Keratinocyte (primary cell): ENCODE results near the gene TMEM174. TPM values are rescaled to one million over a fixed set of nuclear protein-coding genes. Genes with fewer than 3 reads are reported as not detected.

Experiments used
- DNase-seq: peaks from one replicate; pipeline ENCODE4 v3.0.0-alpha.2; 2011; ENCODE audit warnings: low read depth, missing footprints, low spot score
- FAIRE-seq: peaks from 2 replicates; lab custom pipeline; 2011; peaks lifted over from hg19 to GRCh38; lab: Jason Lieb, UNC
- H2AFZ ChIP-seq: 2 replicates; pipeline ENCODE4 v1.6.0; 2012; ENCODE audit warnings: low read length, control low read depth, inconsistent platforms; ENCODE audit not compliant: control insufficient read depth
- H3K27ac ChIP-seq: 2 replicates; pipeline ENCODE4 v1.5.1; 2011; ENCODE audit warnings: low read length; ENCODE audit not compliant: control insufficient read depth, insufficient read depth
- H3K27me3 ChIP-seq: 3 replicates; pipeline ENCODE4 v1.6.0; 2011; ENCODE audit warnings: low read length; ENCODE audit not compliant: control insufficient read depth, insufficient read depth; ENCODE audit errors: extremely low read depth
- H3K36me3 ChIP-seq, 2 experiments: 2 replicates in 1 of 2; 3 replicates in 1 of 2; pipeline ENCODE4 v1.5.1; 2011; ENCODE audit warnings: low read length in 2 of 2, mild to moderate bottlenecking in 1 of 2; ENCODE audit not compliant: control insufficient read depth in 2 of 2, insufficient read depth in 2 of 2; ENCODE audit errors: extremely low read depth in 1 of 2
- H3K4me1 ChIP-seq: 3 replicates; pipeline ENCODE4 v1.5.1; 2011; ENCODE audit warnings: low read length; ENCODE audit not compliant: control insufficient read depth, insufficient read depth; ENCODE audit errors: extremely low read depth
- H3K4me2 ChIP-seq: 3 replicates; pipeline ENCODE4 v1.6.0; 2011; ENCODE audit warnings: low read depth, low read length; ENCODE audit not compliant: control insufficient read depth, insufficient read depth; ENCODE audit errors: extremely low read depth
- H3K4me3 ChIP-seq, 3 experiments: fragments of 200-600 bp in 1 of 3; sonication (generic) in 1 of 3; 2 replicates in 2 of 3; 3 replicates in 1 of 3; pipeline ENCODE4 v1.5.1; 2011 to 2016; ENCODE audit warnings: low read length in 3 of 3, mild to moderate bottlenecking in 3 of 3, control low read depth in 2 of 3, inconsistent platforms in 1 of 3, low read depth in 1 of 3, mixed read lengths in 1 of 3, mixed run types in 1 of 3, moderate library complexity in 1 of 3; ENCODE audit not compliant: control insufficient read depth in 2 of 3, insufficient read depth in 2 of 3; ENCODE audit errors: extremely low read depth in 1 of 3
- H3K79me2 ChIP-seq: 2 replicates; pipeline ENCODE4 v1.6.0; 2012; ENCODE audit warnings: low read length; ENCODE audit not compliant: control insufficient read depth, insufficient read depth
- H3K9ac ChIP-seq: 3 replicates; pipeline ENCODE4 v1.6.0; 2011; ENCODE audit warnings: low read length; ENCODE audit not compliant: control insufficient read depth, insufficient read depth; ENCODE audit errors: extremely low read depth
- H3K9me1 ChIP-seq: 3 replicates; pipeline ENCODE4 v1.6.0; 2011; ENCODE audit warnings: low read length; ENCODE audit not compliant: control insufficient read depth, insufficient read depth; ENCODE audit errors: extremely low read depth
- H3K9me3 ChIP-seq: 2 replicates; pipeline ENCODE4 v1.5.1; 2012; ENCODE audit warnings: low read depth, low read length; ENCODE audit not compliant: control insufficient read depth
- H4K20me1 ChIP-seq: 3 replicates; pipeline ENCODE4 v1.6.0; 2011; ENCODE audit warnings: low read length; ENCODE audit not compliant: control insufficient read depth, insufficient read depth; ENCODE audit errors: extremely low read depth
- CTCF ChIP-seq, 3 experiments: IDR thresholded peaks in 1 of 3; conservative IDR thresholded peaks in 1 of 3; optimal IDR thresholded peaks in 1 of 3; 2 replicates in 2 of 3; 3 replicates in 1 of 3; pipeline versions ENCODE3 to v1.5.1; 2011; ENCODE audit warnings: low read length in 3 of 3, mild to moderate bottlenecking in 3 of 3, moderate library complexity in 2 of 3, control low read depth in 1 of 3, inconsistent platforms in 1 of 3; ENCODE audit not compliant: insufficient read depth in 2 of 3; ENCODE audit errors: extremely low read depth in 1 of 3
- EZH2 ChIP-seq: IDR thresholded peaks from one replicate; pipeline ENCODE4 v1.6.1; 2012; ENCODE audit warnings: inconsistent platforms, mild to moderate bottlenecking, low read length, moderate library complexity
- dilution Hi-C: fragments of 300-500 bp; cut with MboI; formaldehyde crosslinking; loops from one replicate; pipeline ENCODE4 v1.7.0; 2020; ENCODE audit warnings: low sequenced_read_pairs; ENCODE audit not compliant: extremely low pct_ligation_motif_present
- polyA plus RNA-seq, 5 experiments: library from polyadenylated mRNA; depleted of rRNA in 3 of 5; stranded (reverse) in 3 of 5; stranded (forward) in 1 of 5; unstranded in 1 of 5; fragments of >200 nt; gene quantifications; 1 replicate in 1 of 5; 2 replicates in 3 of 5; 3 replicates in 1 of 5; pipeline versions ENCODE4 v1.2.1 to v1.2.3, GENCODE V29; 2011 to 2012; ENCODE audit warnings: missing spikeins in 2 of 5, low read depth in 1 of 5, low replicate concordance in 1 of 5

The TMEM174 gene
- polyA plus RNA-seq, 1 donor (not counting 4 experiments of a cell fraction or from before 2014, with no cell fraction given), result not detected

GRCh38 chr5:73189871-73190376 is 16.9 kb downstream of the TMEM174 start:
- DNase-seq (no peak), FAIRE-seq (no peak)
- dilution Hi-C loops, result no loop called here
- Histone ChIP-seq H3K27me3 (peaks cover 12% of the 10 kb centered on the region), H3K9me1 (no peaks in the 10 kb centered on the region), H3K4me2 (no peak overlapping the region), H3K9me3 (peaks cover 2% of the 10 kb centered on the region), H3K9ac (no peak overlapping the region), H2AFZ (no peak overlapping the region), H3K36me3 (no peaks in the 10 kb centered on the region), H3K27ac (no peak overlapping the region), H3K79me2 (no peaks in the 10 kb centered on the region), H3K4me1 (no peaks in the 10 kb centered on the region), H3K4me3 (no peak overlapping the region), H4K20me1 (no peaks in the 10 kb centered on the region)
- TF ChIP-seq EZH2, result no peak
- TF ChIP-seq CTCF (optimal IDR thresholded peaks at IDR 0.05 in 1 of 3, IDR thresholded peaks at IDR 0.05 in 1 of 3, conservative IDR thresholded peaks at IDR 0.05 in 1 of 3; ENCODE audit: extremely low read depth in 1 of 3, insufficient read depth in 2 of 3, low read length in 3 of 3), result no peak

GRCh38 chr5:73192370-73192769 is 19.4 kb downstream of the TMEM174 start:
- Histone ChIP-seq H3K27me3 (peaks cover 26% of the 10 kb centered on the region), H3K4me2 (no peak overlapping the region)
- no peak for FAIRE-seq

More at GRCh38 chr5:73192370-73192769, 19.4 kb downstream of the TMEM174 start:
- Histone ChIP-seq H4K20me1 (no peaks in the 10 kb centered on the region), H3K27ac (no peak overlapping the region), H3K9me1 (no peaks in the 10 kb centered on the region), H2AFZ (no peak overlapping the region), H3K4me3 (no peak overlapping the region), H3K79me2 (no peaks in the 10 kb centered on the region), H3K9ac (no peak overlapping the region), H3K36me3 (no peaks in the 10 kb centered on the region), H3K4me1 (no peaks in the 10 kb centered on the region), H3K9me3 (no peaks in the 10 kb centered on the region)
- TF ChIP-seq EZH2 (no peak), CTCF (optimal IDR thresholded peaks at IDR 0.05 in 1 of 3, IDR thresholded peaks at IDR 0.05 in 1 of 3, conservative IDR thresholded peaks at IDR 0.05 in 1 of 3; ENCODE audit: extremely low read depth in 1 of 3, insufficient read depth in 2 of 3, low read length in 3 of 3) (no peak)
- no peak for DNase-seq
- dilution Hi-C loops, result no loop called here
